ENCODE data around the gene BTBD9.
A peak's percentile ranks its signal among the peaks of the same experiment; 100 is the strongest.

BTBD9 gene

DNA sequence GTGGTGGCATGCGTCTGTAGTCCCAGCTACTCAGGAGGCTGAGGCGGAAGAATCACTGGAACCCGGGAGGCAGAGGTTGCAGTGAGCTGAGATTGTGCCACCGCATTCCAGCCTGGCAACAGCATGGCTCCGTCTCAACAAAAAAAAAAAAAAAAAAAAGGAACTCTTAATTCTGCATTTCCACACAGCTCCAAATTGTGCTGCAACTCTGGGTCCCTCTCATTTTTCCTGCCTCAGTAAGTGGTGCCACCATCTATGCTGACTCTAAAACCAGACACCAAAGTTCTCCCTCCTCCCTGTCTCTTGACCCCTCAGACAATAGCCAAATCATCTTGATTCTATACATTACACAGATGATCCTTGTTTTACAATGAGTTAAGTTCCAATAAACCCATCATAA lies 133.9 kb downstream of the BTBD9 start (continued):
- TF ChIP-seq, protein P1, sequence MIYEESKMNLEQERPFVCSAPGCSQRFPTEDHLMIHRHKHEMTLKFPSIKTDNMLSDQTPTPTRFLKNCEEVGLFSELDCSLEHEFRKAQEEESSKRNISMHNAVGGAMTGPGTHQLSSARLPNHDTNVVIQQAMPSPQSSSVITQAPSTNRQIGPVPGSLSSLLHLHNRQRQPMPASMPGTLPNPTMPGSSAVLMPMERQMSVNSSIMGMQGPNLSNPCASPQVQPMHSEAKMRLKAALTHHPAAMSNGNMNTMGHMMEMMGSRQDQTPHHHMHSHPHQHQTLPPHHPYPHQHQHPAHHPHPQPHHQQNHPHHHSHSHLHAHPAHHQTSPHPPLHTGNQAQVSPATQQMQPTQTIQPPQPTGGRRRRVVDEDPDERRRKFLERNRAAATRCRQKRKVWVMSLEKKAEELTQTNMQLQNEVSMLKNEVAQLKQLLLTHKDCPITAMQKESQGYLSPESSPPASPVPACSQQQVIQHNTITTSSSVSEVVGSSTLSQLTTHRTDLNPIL (CRISPR knock-in tag; IDR thresholded peaks at IDR 0.05; ENCODE audit: low read depth): no peak
- TF ChIP-seq CSDC2 (CRISPR knock-in tag; IDR thresholded peaks at IDR 0.05): no peak

DNA sequence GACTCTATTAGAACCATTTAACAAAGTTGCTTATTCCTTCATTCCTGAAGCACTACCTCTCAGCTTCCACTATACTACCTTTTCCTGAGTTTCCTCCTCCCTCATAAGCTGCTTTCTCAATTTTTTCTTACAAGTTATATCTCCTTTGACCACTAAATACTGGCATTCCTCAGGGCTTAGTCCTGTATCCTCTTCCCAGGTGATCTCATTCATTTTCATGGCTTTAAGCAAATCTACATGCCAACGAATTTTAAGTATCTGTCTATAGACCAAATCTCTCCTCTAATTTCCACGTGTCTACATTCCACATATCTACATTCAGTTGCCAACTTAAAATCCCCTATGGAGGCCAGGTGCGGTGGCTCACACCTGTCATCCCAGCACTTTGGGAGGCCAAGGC lies 134.7 kb downstream of the BTBD9 start:
- TF ChIP-seq ZFP3 (CRISPR knock-in tag; IDR thresholded peaks at IDR 0.05) (no peak), ZNF70 (CRISPR knock-in tag; IDR thresholded peaks at IDR 0.05) (no peak), RARB (CRISPR knock-in tag; IDR thresholded peaks at IDR 0.05) (no peak)
- ATAC-seq: no peak

DNA sequence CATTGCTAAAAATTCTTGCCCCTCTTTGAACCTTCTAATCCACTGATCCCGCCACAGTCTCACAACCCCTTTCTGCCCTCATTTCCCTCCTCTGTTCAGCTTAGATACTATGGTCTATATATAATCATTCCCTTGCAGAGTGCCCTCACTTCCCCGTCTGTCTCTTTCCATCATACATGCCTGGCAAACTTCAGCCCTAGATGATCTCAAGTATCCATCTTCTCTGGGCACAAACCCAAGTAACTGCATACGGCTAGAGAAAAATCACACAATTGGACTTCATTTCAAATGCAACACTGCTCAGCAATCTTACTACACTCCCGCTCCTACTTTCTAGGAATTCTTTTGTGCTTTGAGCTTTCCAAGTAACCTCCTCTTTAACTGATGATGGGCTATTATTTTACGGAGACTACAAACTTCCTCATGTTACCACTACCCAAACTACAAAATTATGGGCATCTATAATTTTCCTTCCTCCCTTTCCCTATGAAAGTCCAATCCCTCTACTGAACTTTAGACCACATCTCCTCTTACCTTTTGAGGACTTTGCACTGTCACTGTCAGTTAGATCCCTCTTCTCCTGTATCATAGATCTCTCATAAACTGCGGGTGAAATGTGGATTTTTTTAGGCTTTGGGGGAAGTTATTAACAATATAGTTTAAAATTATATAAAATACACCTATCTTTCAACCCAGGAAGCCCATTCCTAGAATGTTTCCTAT lies 135.6 kb downstream of the BTBD9 start:
- TF ChIP-seq ZFP3 (CRISPR knock-in tag; IDR thresholded peaks at IDR 0.05): no peak
- TF ChIP-seq, protein P2, sequence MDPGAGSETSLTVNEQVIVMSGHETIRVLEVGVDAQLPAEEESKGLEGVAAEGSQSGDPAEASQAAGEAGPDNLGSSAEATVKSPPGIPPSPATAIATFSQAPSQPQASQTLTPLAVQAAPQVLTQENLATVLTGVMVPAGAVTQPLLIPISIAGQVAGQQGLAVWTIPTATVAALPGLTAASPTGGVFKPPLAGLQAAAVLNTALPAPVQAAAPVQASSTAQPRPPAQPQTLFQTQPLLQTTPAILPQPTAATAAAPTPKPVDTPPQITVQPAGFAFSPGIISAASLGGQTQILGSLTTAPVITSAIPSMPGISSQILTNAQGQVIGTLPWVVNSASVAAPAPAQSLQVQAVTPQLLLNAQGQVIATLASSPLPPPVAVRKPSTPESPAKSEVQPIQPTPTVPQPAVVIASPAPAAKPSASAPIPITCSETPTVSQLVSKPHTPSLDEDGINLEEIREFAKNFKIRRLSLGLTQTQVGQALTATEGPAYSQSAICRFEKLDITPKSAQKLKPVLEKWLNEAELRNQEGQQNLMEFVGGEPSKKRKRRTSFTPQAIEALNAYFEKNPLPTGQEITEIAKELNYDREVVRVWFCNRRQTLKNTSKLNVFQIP (CRISPR knock-in tag; IDR thresholded peaks at IDR 0.05; ENCODE audit: borderline replicate concordance, low read depth): no peak
- TF ChIP-seq TCF4 (CRISPR knock-in tag; IDR thresholded peaks at IDR 0.05; ENCODE audit: borderline replicate concordance): no peak
- ATAC-seq: peak; percentile 82

DNA sequence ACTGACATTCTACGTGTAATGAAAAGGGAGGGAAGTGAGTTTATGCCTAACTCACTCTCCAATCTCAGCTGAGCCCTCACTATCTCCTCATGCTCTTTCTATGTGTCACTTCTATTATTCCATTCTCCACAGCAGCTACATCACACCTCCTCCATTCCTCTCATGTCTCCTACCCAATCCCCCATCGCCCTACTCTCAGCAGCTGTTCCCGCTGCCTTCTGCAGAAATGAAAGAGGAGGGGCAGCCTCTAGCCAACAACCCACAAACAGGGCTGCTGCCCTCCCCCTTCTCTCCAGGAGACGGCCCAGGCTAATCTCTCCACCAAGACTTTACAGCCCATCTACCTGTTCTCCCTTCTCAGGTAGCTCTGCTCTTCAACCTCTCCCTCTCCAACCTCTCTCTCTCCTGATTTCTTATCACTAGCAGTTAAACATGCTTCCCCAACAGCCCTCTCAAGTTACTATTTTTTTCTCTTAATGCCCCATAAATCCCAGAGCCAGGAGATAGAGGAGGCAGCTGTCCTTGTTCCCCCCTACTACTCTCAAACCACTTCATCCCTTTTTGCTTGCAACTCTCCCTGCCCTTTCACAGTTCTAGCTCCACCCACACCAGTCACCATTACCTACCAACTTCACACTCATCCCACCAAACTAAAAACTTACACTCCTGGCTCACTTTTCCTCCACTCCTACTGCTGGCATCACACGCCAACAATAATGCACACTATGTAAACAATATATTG lies 136.5 kb downstream of the BTBD9 start:
- no peak for ATAC-seq
- TF ChIP-seq ZC3H10 (CRISPR knock-in tag; IDR thresholded peaks at IDR 0.05) (no peak), ISL1 (CRISPR knock-in tag; IDR thresholded peaks at IDR 0.05) (no peak), ESRRG (CRISPR knock-in tag; IDR thresholded peaks at IDR 0.05) (no peak), RARB (CRISPR knock-in tag; IDR thresholded peaks at IDR 0.05) (no peak), ZNF70 (CRISPR knock-in tag; IDR thresholded peaks at IDR 0.05) (no peak), OSR1 (CRISPR knock-in tag; IDR thresholded peaks at IDR 0.05) (no peak), SNAI2 (CRISPR knock-in tag; IDR thresholded peaks at IDR 0.05) (no peak), GLIS3 (CRISPR knock-in tag; IDR thresholded peaks at IDR 0.05) (no peak), ZFP30 (CRISPR knock-in tag; IDR thresholded peaks at IDR 0.05) (no peak), TOX (CRISPR knock-in tag; IDR thresholded peaks at IDR 0.05; ENCODE audit: borderline replicate concordance) (no peak), ARNTL (CRISPR knock-in tag; IDR thresholded peaks at IDR 0.05; ENCODE audit: borderline replicate concordance, low read depth) (no peak)
- TF ChIP-seq, protein P3, sequence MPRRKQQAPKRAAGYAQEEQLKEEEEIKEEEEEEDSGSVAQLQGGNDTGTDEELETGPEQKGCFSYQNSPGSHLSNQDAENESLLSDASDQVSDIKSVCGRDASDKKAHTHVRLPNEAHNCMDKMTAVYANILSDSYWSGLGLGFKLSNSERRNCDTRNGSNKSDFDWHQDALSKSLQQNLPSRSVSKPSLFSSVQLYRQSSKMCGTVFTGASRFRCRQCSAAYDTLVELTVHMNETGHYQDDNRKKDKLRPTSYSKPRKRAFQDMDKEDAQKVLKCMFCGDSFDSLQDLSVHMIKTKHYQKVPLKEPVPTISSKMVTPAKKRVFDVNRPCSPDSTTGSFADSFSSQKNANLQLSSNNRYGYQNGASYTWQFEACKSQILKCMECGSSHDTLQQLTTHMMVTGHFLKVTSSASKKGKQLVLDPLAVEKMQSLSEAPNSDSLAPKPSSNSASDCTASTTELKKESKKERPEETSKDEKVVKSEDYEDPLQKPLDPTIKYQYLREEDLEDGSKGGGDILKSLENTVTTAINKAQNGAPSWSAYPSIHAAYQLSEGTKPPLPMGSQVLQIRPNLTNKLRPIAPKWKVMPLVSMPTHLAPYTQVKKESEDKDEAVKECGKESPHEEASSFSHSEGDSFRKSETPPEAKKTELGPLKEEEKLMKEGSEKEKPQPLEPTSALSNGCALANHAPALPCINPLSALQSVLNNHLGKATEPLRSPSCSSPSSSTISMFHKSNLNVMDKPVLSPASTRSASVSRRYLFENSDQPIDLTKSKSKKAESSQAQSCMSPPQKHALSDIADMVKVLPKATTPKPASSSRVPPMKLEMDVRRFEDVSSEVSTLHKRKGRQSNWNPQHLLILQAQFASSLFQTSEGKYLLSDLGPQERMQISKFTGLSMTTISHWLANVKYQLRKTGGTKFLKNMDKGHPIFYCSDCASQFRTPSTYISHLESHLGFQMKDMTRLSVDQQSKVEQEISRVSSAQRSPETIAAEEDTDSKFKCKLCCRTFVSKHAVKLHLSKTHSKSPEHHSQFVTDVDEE (CRISPR knock-in tag; IDR thresholded peaks at IDR 0.05): no peak
- TF ChIP-seq, protein P4, sequence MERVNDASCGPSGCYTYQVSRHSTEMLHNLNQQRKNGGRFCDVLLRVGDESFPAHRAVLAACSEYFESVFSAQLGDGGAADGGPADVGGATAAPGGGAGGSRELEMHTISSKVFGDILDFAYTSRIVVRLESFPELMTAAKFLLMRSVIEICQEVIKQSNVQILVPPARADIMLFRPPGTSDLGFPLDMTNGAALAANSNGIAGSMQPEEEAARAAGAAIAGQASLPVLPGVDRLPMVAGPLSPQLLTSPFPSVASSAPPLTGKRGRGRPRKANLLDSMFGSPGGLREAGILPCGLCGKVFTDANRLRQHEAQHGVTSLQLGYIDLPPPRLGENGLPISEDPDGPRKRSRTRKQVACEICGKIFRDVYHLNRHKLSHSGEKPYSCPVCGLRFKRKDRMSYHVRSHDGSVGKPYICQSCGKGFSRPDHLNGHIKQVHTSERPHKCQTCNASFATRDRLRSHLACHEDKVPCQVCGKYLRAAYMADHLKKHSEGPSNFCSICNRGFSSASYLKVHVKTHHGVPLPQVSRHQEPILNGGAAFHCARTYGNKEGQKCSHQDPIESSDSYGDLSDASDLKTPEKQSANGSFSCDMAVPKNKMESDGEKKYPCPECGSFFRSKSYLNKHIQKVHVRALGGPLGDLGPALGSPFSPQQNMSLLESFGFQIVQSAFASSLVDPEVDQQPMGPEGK (CRISPR knock-in tag; IDR thresholded peaks at IDR 0.05; ENCODE audit: borderline replicate concordance): no peak

DNA sequence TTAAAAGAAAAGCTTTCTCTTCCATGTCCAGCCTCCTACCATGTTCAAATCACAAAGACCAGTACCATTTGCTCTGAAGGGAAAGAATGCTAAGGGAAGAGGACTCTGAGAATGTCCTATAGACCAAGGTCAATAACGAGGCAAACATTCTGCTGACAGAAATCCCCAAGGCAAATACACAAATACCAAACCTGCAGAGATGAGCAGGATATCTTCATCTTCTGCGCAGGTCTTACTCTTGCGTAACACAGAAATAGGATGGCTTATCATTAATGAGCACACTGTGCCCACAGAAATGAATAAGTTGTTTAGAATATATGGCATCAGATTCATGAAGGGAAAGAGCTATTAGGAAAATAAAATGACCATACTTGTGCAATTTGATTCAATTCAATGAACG lies 137.3 kb downstream of the BTBD9 start:
- no peak for ATAC-seq
- TF ChIP-seq, protein P5, sequence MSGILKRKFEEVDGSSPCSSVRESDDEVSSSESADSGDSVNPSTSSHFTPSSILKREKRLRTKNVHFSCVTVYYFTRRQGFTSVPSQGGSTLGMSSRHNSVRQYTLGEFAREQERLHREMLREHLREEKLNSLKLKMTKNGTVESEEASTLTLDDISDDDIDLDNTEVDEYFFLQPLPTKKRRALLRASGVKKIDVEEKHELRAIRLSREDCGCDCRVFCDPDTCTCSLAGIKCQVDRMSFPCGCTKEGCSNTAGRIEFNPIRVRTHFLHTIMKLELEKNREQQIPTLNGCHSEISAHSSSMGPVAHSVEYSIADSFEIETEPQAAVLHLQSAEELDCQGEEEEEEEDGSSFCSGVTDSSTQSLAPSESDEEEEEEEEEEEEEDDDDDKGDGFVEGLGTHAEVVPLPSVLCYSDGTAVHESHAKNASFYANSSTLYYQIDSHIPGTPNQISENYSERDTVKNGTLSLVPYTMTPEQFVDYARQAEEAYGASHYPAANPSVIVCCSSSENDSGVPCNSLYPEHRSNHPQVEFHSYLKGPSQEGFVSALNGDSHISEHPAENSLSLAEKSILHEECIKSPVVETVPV (CRISPR knock-in tag; IDR thresholded peaks at IDR 0.05): no peak
- TF ChIP-seq ZNF565 (CRISPR knock-in tag; conservative IDR thresholded peaks at IDR 0.05; ENCODE audit: low read depth) (no peak), ESRRG (CRISPR knock-in tag; IDR thresholded peaks at IDR 0.05) (no peak), TOX (CRISPR knock-in tag; IDR thresholded peaks at IDR 0.05; ENCODE audit: borderline replicate concordance) (no peak), ARNTL (CRISPR knock-in tag; IDR thresholded peaks at IDR 0.05; ENCODE audit: borderline replicate concordance, low read depth) (no peak), OSR1 (CRISPR knock-in tag; IDR thresholded peaks at IDR 0.05) (no peak), TCF4 (CRISPR knock-in tag; IDR thresholded peaks at IDR 0.05; ENCODE audit: borderline replicate concordance) (no peak)
- TF ChIP-seq, protein P2 (CRISPR knock-in tag; IDR thresholded peaks at IDR 0.05; ENCODE audit: borderline replicate concordance, low read depth): no peak
- TF ChIP-seq, protein P1 (CRISPR knock-in tag; IDR thresholded peaks at IDR 0.05; ENCODE audit: low read depth): no peak
